ENCODE data around the gene LPIN3.

DNA sequence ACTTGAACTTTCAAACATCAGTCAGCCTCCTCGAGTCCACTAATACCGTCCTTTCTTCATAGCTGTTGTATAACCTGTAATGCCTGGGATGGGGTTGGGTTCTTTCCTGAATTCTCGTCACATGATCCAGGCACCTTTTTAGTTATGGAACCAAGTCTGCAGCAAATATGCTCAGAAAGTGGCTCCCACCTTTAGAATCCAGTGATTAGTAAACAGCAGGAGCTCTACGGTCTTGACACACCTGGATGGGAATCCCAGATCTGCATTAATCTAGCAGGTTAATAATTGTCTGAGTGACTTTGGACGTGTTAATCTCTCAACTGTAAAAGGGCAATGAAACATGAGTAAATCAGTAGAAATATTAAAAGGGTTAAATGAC, 22.4 kb upstream of the LPIN3 start:
- TF ChIP-seq EZH2phosphoT487 (IDR thresholded peaks at IDR 0.05; ENCODE audit: low read length): no peak
- TF ChIP-seq, protein P1, sequence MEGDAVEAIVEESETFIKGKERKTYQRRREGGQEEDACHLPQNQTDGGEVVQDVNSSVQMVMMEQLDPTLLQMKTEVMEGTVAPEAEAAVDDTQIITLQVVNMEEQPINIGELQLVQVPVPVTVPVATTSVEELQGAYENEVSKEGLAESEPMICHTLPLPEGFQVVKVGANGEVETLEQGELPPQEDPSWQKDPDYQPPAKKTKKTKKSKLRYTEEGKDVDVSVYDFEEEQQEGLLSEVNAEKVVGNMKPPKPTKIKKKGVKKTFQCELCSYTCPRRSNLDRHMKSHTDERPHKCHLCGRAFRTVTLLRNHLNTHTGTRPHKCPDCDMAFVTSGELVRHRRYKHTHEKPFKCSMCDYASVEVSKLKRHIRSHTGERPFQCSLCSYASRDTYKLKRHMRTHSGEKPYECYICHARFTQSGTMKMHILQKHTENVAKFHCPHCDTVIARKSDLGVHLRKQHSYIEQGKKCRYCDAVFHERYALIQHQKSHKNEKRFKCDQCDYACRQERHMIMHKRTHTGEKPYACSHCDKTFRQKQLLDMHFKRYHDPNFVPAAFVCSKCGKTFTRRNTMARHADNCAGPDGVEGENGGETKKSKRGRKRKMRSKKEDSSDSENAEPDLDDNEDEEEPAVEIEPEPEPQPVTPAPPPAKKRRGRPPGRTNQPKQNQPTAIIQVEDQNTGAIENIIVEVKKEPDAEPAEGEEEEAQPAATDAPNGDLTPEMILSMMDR (IDR thresholded peaks at IDR 0.05; ENCODE audit: low read length): no peak
